Ascending aorta (tissue), 2 donors: ENCODE data around the gene MRPL49. TPM values are rescaled to one million over a fixed set of nuclear protein-coding genes. Genes with fewer than 3 reads are reported as not detected.

Source experiments
- DNase-seq, 2 donors: peaks; one replicate each; pipeline ENCODE4 v3.0.0-alpha.2; 2019; ENCODE audit warnings: low spot score in 2 of 2
- H3K27ac ChIP-seq, 2 donors: fragments of 200-600 bp; sonication (generic); one replicate each; pipeline ENCODE4 v1.5.1; 2016 to 2017; ENCODE audit warnings: mild to moderate bottlenecking in 1 of 2
- H3K27me3 ChIP-seq: fragments of 200-600 bp; sonication (generic); one replicate; pipeline ENCODE4 v1.5.1; 2017
- H3K36me3 ChIP-seq, 2 donors: fragments of 200-600 bp; sonication (generic); one replicate each; pipeline ENCODE4 v1.5.1; 2016
- H3K4me1 ChIP-seq, 2 donors: fragments of 200-600 bp; sonication (generic); one replicate each; pipeline ENCODE4 v1.5.1; 2016 to 2017; ENCODE audit warnings: mild to moderate bottlenecking in 1 of 2
- H3K4me3 ChIP-seq, 2 donors: fragments of 200-600 bp; sonication (generic); one replicate each; pipeline ENCODE4 v1.5.1; 2016 to 2017; ENCODE audit warnings: mild to moderate bottlenecking in 1 of 2
- H3K9me3 ChIP-seq, 2 donors: fragments of 200-600 bp; sonication (generic); one replicate each; pipeline ENCODE4 v1.5.1; 2016
- CTCF ChIP-seq, 3 experiments: fragments of 200-600 bp in 2 of 3; fragments of 450-650 bp in 1 of 3; sonication (generic) in 2 of 3; IDR thresholded peaks; one replicate each; pipeline ENCODE4 v1.5.1; 2016 to 2019; ENCODE audit warnings: antibody characterized with exemption in 3 of 3, mild to moderate bottlenecking in 1 of 3, moderate library complexity in 1 of 3
- intact Hi-C: fragments of 100-400 bp; cut with DNase I; formaldehyde crosslinking; loops from one replicate; pipeline ENCODE4 v1.15.1; 2023
- total RNA-seq: library from RNA; depleted of rRNA; stranded (reverse); fragments of >200 nt; gene quantifications from one replicate; pipeline ENCODE4 v1.1.0, GENCODE V29; 2016

MRPL49 gene
- total RNA-seq, 1 donor from 2014 or later, result 43.2 TPM

DNA sequence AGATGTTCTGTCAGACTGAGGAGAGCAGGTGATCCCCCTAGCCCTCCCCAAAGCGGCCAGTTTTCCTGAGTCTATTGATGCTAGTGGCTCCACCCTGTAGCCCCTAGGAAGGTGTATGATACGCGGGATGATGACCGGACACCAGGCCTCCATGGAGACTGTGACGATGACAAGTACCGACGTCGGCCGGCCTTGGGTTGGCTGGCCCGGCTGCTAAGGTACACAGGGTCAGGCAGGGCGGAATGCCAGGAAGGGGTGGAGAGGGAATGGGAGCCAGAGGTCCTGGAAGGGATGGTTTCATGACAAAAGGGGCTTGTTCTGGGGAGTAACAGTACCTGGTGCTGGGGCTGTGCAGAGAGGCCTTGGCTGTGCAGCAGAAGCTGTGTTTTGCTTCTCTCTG, 34.9 kb upstream of the MRPL49 start:
- H3K27ac ChIP-seq, result no peak overlapping the region
- intact Hi-C loops, result loop anchor here (10.0 kb wide), 1 partner anchor 282 kb away; the partner anchor contains the start of gene MAP4K2
- H3K36me3 ChIP-seq, result peaks cover 28 to 43% of the 10 kb centered on the region in 2 donors
- H3K27me3 ChIP-seq, result no peaks in the 10 kb centered on the region
- no peak overlapping the region for H3K4me3 ChIP-seq
- no peak for TF ChIP-seq CTCF (IDR thresholded peaks at IDR 0.05)
- no peaks in the 10 kb centered on the region for H3K9me3 ChIP-seq
- DNase-seq, result no peak
- H3K4me1 ChIP-seq, result peaks cover 10% of the 10 kb centered on the region in 2 donors

- intact Hi-C loops, result loop anchor here (10.0 kb wide), 1 partner anchor 283 kb away; the partner anchor contains the start of gene MAP4K2
- H3K4me3 ChIP-seq, result no peak overlapping the region
- H3K27me3 ChIP-seq, result no peaks in the 10 kb centered on the region
- H3K36me3 ChIP-seq, result peaks cover 28 to 43% of the 10 kb centered on the region in 2 donors
- no peak overlapping the region for H3K27ac ChIP-seq
- peaks cover 10% of the 10 kb centered on the region in 2 donors for H3K4me1 ChIP-seq
- H3K9me3 ChIP-seq, result no peaks in the 10 kb centered on the region
- no peak for DNase-seq
- no peak for TF ChIP-seq CTCF (IDR thresholded peaks at IDR 0.05)
Measured at GRCh38 chr11:65087827-65088226, 34.3 kb upstream of the MRPL49 start.

GRCh38 chr11:65089621-65090020, 32.5 kb upstream of the MRPL49 start:
- H3K27ac ChIP-seq, result no peak overlapping the region
- H3K4me3 ChIP-seq, result no peak overlapping the region
- intact Hi-C loops, result loop anchor here (10.0 kb wide), 1 partner anchor 285 kb away; the partner anchor contains the start of gene MAP4K2
- no peaks in the 10 kb centered on the region for H3K27me3 ChIP-seq
- H3K36me3 ChIP-seq, result peaks cover 28 to 43% of the 10 kb centered on the region in 2 donors
- H3K9me3 ChIP-seq, result no peaks in the 10 kb centered on the region
- peaks cover 8 to 9% of the 10 kb centered on the region in 2 donors for H3K4me1 ChIP-seq
- no peak for TF ChIP-seq CTCF (IDR thresholded peaks at IDR 0.05)
- DNase-seq, result no peak

GRCh38 chr11:65090628-65091027, 31.5 kb upstream of the MRPL49 start:
- intact Hi-C loops, result no loop called here
- Histone ChIP-seq H3K4me3 (no peak overlapping the region), H3K27ac (no peak overlapping the region), H3K27me3 (no peaks in the 10 kb centered on the region), H3K36me3 (peaks cover 25 to 39% of the 10 kb centered on the region in 2 donors), H3K4me1 (peaks cover 0 to 1% of the 10 kb centered on the region in 2 donors), H3K9me3 (no peaks in the 10 kb centered on the region)
- DNase-seq, result no peak
- TF ChIP-seq CTCF (IDR thresholded peaks at IDR 0.05), result no peak

DNA sequence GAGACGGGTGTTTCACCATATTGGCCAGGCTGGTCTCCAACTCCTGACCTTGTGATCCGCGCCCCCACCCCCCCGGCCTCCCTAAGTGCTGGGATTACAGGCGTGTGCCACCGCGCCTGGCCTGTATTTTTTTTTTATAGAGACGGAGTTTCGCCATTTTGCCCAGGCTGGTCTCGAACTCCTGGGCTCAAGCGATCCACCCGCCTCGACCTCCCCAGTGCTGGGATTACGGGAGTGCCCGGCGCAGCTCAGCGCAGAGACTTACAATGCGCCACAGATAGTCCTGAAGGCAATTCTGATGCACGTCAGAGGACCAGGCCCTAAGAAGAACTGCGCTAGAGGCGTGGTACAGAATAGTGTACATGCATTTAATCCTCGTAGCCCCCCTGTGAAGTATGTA, 26.7 kb upstream of the MRPL49 start:
- H3K9me3 ChIP-seq, result no peaks in the 10 kb centered on the region

More for the DNA sequence above, 26.7 kb upstream of the MRPL49 start:
- peaks cover 0 to 5% of the 10 kb centered on the region in 2 donors for H3K36me3 ChIP-seq
- peak overlapping the region; percentile 73 to 80 for H3K4me3 ChIP-seq
- intact Hi-C loops, result loop anchor here (5.0 kb wide), 2 partner anchors 83 to 178 kb away; partner anchors contain the start of genes ARL2 and ATG2A
- DNase-seq, result no peak
- H3K27me3 ChIP-seq, result no peaks in the 10 kb centered on the region
- no peak for TF ChIP-seq CTCF (IDR thresholded peaks at IDR 0.05)
- peak overlapping the region in 1 of 2 donors; percentile 95 for H3K27ac ChIP-seq
- H3K4me1 ChIP-seq, result peaks cover 3 to 15% of the 10 kb centered on the region in 2 donors
